ENCODE measurements around the gene RNF175.

The RNF175 gene

DNA sequence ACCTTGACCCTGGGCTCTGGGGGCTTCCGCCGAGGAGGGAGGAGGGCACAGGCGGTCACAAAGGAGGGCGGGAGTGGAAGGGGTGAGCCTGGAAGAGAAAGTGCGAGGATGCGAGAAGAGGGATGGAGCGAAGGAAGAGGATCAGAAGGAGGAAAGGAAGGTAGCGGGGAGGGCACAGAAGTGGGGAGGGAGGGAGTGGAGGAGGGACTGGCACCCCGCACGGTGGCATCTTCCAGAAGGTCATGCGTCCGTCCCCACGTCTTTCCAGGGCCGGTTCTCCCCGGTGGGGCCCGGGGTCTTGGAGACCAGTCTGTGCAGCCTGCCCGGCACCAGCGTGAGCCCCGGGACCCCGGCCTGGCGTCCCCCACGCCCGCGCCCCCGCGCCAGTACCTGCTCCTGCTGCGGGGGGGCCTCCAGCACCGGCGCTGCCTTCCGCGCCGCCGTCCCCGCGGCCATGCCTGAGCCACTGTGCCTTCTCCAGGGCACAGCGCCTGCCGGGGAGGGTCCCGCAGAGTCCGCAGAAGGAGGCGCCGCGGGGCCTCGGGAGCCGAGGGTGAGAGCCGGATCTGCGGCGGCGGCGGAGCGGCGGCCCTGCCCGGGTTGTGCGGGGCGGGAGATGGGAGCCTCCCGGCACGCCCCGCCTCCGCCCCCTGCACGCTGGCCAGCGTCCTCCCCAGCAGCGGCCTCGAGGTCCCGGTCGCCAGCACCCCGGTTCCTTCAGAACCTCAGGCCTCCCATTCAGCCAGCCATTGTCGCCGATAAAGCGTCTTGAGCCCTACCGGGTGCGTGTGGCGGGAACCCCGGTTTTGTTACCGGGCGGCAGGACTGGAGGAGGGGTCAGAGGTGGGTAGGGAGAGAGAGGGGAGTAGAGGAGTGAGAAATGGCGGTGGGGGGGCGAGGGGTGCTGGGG is at the start of gene RNF175:
Gene RNF175, minus strand, starts transcription at position 618 of the 910 bp plus-strand sequence. Its CDS starts 162 bp downstream, at position 456.
- no peak for DNase-seq (ENCODE audit: low read depth)

DNA sequence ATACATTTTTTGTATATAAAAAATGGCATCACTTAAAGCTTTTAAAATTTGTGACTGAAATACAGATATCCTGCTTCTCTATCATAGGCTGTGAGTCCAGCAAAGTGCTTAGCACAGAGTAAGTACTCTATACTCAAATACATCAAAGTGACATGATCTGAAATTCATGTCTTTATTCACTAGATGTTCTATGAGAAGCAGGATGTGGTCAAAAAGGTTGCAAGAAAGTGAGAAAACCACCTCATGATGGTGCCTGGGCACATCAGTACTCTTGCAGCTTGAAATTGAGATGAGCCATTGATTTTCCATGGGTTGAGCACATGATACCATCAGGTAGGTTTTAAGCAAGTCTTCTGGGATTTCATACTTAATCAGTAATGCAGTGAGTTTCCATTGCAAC is 49.5 kb upstream of the RNF175 start:
- DNase-seq (ENCODE audit: low read depth): no peak

DNA sequence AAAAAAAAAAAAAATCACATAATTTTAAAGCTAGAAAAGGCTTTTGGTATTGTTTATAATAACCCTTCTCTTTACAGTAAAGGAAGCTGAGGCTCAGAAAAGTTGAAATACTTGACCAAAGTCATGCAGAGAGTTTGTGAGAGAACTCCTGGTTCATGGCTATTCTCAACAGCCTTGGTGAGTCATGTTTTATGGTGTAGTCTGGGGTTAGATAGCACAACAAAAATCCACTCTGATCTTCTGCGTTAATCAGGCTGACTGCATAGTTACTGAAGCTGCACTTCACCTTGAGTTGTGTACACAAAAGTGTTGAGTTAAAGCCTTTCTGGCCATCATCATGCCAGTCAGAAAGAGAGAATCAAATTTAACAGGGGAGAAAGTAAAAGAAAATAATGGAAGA is 48.4 kb upstream of the RNF175 start:
- no peak for DNase-seq (ENCODE audit: low read depth)

DNA sequence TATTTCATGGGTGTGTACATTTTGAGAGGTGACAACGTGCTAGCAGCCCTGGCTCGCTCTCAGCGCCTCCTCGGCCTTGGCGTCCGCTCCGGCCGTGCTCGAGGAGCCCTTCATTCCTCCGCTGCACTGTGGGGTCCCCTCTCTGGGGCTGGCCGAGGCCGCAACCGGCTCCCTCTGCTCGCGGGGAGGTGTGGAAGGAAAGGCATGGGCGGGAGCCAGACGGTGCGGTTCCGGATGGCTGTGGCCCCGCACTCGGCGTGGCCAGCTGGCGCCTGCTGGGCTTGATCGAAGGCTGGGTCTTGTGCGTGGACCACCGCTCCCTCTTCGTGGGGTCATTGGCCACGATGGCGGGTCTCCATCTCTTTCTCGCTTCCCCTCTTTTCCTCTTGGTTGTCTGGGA is 46.2 kb upstream of the RNF175 start:
- no peak for DNase-seq (ENCODE audit: low read depth)

- DNase-seq (ENCODE audit: low read depth): no peak
Measured at GRCh38 chr4:153804722-153805121, 44.9 kb upstream of the RNF175 start.

- no peak for DNase-seq (ENCODE audit: low read depth)
Measured at GRCh38 chr4:153799694-153800074, 39.9 kb upstream of the RNF175 start.

DNA sequence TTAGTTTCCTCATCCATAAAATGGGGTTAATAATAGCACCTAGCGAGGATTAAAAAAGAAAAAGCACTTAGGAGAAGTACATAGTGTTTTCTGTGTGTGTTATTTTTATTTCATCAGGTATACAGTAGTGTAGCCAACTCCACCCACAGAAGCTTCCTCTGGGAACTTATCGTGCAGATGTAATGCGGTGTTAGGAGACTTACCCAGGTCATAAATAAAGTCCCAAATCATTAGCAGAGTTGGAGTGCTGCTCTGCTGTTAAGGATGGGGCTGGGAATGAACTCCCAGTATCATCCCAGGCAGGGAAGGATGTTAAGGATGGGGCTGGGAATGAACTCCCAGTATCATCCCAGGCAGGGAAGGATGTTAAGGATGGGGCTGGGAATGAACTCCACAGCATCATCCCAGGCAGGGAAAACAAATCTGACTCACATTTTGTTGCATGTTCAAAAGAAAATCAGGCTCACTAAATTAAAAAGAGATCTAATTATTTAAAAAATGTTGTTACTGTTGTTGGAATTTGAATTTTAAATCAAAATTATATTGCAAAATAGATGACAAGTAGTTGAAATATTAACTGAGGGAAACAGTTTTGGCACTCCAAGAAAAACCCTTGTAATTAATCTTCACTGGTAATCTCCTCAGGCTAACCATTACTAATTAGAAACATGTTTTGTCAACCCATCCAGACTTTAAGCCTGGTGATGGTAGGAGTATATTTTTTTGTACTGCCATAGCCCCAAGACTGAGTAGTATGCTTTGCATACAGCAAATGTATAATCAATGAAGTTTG is 39.3 kb upstream of the RNF175 start:
- no peak for DNase-seq (ENCODE audit: low read depth)

DNA sequence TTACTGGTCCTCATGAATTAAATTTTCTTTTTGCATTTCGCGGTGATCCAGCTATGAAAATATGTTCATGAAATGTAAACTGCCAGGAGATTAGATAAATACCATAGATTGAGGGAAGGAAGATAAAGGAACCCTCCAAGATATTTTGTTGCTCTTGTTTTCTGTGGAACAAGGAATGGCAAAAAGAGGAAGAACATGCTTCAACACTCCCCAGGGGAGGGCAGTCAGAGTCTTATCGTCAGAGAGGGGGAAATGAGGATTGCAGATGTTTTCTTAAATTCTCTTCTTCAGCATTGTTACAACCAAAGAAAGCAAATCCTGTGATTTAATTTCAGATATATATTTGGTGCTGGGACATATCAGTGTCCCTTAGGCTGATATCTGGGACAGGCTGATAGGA is 38.6 kb upstream of the RNF175 start:
- no peak for DNase-seq (ENCODE audit: low read depth)

GRCh38 chr4:153794006-153794405 is 34.2 kb upstream of the RNF175 start:
- no peak for DNase-seq (ENCODE audit: low read depth)

GRCh38 chr4:153792618-153793247 is 32.9 kb upstream of the RNF175 start:
- no peak for DNase-seq (ENCODE audit: low read depth)

GRCh38 chr4:153791746-153792617 is 32.2 kb upstream of the RNF175 start:
- DNase-seq (ENCODE audit: low read depth): no peak

GRCh38 chr4:153790962-153791551 is 31.2 kb upstream of the RNF175 start:
- DNase-seq (ENCODE audit: low read depth): no peak

DNA sequence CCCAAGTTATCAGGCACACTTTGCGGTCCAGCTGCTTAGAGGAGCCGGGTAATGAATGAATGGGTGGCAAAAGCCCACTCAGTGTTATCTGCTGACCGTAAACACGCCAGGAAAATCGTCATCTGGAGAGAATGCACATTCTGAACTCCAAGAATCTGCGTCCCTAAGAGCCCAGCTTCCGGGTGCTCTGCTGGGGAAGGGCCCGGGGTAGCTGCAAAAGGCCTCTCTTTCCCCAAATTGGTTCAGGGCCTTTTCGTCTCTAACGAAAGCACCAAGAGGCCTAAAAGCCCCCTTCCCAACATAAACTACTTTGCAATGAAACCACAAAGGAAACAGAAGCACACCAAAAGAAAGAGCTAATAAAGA is 30.7 kb upstream of the RNF175 start:
- DNase-seq (ENCODE audit: low read depth): no peak

- DNase-seq (ENCODE audit: low read depth): no peak
Measured at GRCh38 chr4:153789741-153790499, 30.1 kb upstream of the RNF175 start.

GRCh38 chr4:153788413-153789276 is 28.8 kb upstream of the RNF175 start, which contains the start of gene SFRP2:
Gene SFRP2 (minus strand): TSS chr4:153789083. CDS start chr4:153788835, 248 bp downstream.
- DNase-seq (ENCODE audit: low read depth): no peak

GRCh38 chr4:153788051-153788412 is 28.2 kb upstream of the RNF175 start:
- DNase-seq (ENCODE audit: low read depth): no peak

GRCh38 chr4:153787575-153787974 is 27.8 kb upstream of the RNF175 start:
- DNase-seq (ENCODE audit: low read depth): no peak

- no peak for DNase-seq (ENCODE audit: low read depth)
Measured at GRCh38 chr4:153787061-153787560, 27.3 kb upstream of the RNF175 start.

Data from stimulated activated CD8-positive, alpha-beta memory T cell treated with anti-CD3 and anti-CD28 coated beads, Interleukin-12 subunit alpha, Interleukin-12 subunit beta, amount 100 ng/mL, for 1 hour (primary cell).